GM12878 (cell line): Measurements from ENCODE around the gene ACER3.

ENCODE experiments used
- CTCF ChIP-seq, 3 experiments: IDR thresholded peaks in 2 of 3; conservative IDR thresholded peaks in 1 of 3; 2 replicates each; pipeline ENCODE4 v1.5.1; 2011; ENCODE audit warnings: low read depth in 3 of 3, low read length in 3 of 3, mild to moderate bottlenecking in 3 of 3, control low read depth in 2 of 3, moderate library complexity in 2 of 3, inconsistent platforms in 1 of 3, mixed read lengths in 1 of 3; ENCODE audit not compliant: control insufficient read depth in 2 of 3, insufficient read depth in 1 of 3; ENCODE audit errors: extremely low read depth in 1 of 3
- POLR2AphosphoS5 ChIP-seq: IDR thresholded peaks from 2 replicates; pipeline ENCODE4 v1.6.1; 2011; ENCODE audit warnings: mild to moderate bottlenecking, low read length, inconsistent platforms
- ZSCAN29 ChIP-seq: fragments of 450-650 bp; IDR thresholded peaks from 2 replicates; pipeline ENCODE4 v1.6.1; 2017; ENCODE audit warnings: mild to moderate bottlenecking, moderate library complexity

DNA sequence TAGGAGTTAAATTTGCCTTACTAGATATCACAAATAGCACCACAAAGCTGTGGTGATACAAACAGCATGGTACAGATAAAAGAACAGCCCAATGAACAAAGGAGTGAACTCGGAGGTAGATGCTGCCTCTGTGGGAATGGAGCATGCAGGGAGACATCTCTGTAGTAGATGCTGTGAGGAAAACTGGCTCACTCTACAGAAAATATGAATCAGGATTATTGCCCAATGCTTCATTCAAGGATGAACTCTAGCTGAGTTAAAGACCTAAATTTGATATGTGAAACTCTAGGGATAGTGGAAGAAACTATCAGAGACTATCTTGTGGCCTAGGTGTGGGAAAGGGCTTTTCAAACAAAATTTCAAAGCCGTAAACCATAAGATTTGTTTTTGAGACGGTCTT is 190.8 kb downstream of the ACER3 start:
- TF ChIP-seq ZSCAN29 (no peak), POLR2AphosphoS5 (no peak), CTCF (IDR thresholded peaks at IDR 0.05 in 2 of 3, conservative IDR thresholded peaks at IDR 0.05 in 1 of 3; ENCODE audit: control insufficient read depth in 2 of 3, extremely low read depth in 1 of 3, insufficient read depth in 1 of 3, low read depth in 3 of 3, low read length in 3 of 3) (no peak)
